Activated CD8-positive, alpha-beta memory T cell treated with anti-CD3 and anti-CD28 coated beads, Interleukin-2, amount 50 U/mL, for 24 hours (primary cell): ENCODE data around the gene KLF9.
"Not testable (repeated sequence)": the region's sequence is repeated elsewhere in the genome, so short reads cannot be mapped to it uniquely, and the experiment has no call there.

Experiments used
- DNase-seq: peaks from one replicate; pipeline ENCODE4 v3.0.0-alpha.2; 2020; ENCODE audit errors: extremely low read depth

The KLF9 gene

DNA sequence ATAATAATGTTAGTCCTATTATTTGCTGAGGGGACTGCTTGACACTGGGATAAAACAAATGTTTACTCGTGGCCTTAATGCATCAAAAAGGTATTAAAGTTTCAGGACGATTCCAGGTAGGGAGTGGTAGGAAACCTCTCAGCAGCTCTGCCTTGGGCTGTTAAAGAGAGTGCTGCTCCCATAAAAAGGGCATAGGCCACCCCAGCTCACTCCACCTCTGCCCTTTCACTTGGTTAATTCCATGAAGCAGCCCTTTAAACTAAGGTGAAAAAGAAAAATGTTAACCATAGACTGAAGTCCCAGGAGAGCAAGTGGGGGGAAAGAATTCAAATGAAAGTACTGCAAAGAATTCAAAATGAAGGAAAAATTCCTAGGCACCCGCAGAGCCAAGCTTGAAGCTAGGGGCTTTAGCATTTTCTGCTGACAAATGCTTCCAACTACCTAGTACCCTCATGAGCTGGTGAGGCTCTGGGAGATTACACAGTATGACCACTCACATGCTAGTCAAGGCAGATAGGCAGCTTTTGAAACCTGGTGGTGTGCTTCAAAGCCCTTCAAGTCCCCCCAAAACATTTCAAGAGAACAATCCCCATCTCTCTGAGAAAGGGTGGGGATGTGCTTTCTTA, 8.5 kb downstream of the KLF9 start:
- no peak for DNase-seq

DNA sequence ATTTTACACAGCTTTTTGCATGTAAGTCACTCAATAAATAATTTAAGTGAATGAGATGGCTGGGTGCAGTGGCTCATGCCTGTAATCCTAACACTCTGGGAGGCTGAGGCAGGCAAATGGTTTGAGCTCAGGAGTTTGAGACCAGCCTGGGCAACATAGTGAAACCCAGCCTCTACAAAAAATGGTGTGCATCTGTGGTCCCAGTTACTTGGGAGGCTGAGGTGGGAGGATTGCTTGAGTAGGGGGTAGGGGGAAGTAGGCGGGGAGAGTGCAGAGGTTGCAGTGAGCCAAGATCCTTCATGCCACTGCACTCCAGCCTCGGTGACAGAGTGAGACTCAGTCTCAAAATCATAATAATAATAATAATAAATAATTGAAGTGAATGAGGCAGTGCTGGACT, 10.2 kb downstream of the KLF9 start:
- no peak for DNase-seq

DNA sequence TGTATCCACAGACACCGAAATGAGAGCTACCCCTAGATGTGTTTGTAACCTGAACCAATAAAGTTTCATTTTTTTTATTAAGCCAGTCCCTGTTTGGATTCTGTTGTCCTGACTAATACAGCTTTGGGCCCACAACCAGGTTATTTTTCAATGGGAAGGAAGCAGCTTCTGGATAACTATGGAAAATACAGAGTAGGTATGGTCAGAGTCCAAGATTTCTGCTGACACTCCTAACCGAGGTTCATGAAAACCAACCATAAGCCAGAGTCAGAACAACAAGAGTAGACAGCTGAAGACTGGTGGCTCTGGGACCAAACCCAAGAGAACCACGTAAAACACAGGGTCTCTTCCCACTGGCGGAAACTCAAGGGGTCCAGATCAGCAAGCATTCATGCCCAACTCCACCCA, 10.8 kb downstream of the KLF9 start:
- DNase-seq, result no peak

DNA sequence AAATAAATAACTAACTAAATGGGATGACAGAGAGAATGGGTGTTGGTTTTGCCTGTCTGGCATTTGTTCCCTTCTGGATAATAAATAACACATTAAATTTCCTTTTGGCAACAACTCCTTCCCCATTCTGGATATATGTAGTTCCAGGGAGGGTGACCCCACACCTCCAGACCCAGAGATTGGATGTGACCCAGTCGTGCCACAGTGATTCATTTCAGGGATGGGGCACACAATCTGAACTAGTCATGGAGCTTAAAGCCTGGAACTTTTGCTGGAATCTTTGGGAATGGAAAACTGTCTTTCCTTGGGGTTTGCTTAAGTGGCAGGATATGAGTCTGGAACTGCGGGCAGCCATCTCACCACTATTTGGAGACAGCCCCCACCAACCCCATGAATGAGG, 11.3 kb downstream of the KLF9 start:
- DNase-seq, result no peak

DNA sequence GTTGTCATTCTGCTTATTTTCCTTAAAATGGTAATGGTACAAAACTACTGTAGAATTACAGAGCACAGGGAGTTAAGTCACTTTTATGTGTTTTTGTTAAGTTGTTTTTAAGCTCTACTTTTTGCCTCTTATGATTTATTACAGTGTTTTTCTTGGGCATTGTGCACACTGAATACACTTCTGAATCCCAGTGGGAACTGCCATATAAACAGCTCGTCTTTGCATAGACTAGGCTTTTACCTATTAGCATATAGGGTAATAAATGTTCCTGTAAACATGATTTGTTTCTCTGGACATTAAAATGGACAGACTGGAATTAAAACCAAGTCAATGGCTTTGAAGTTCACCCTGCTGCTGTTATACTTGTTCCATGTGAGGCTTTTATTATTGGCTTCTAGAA, 12.2 kb downstream of the KLF9 start:
- no peak for DNase-seq

DNA sequence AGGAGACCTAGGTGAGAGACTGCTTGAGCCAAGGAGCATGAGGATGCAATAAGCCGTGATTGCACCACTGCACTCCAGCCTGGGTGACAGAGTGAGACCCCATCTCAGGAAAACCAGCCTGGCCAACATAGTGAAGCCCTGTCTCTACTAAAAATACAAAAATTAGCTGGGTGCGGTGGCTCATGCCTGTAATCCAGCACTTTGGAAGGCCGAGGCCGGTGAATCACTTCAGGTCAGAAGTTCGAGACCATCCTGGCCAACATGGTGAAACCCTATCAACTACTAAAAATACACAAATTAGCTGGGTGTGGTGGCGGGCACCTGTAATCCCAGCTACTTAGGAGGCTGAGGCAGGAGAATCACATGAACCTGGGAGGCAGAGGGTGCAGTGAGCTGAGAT, 13.2 kb downstream of the KLF9 start:
- not testable (repeated sequence) for DNase-seq

DNA sequence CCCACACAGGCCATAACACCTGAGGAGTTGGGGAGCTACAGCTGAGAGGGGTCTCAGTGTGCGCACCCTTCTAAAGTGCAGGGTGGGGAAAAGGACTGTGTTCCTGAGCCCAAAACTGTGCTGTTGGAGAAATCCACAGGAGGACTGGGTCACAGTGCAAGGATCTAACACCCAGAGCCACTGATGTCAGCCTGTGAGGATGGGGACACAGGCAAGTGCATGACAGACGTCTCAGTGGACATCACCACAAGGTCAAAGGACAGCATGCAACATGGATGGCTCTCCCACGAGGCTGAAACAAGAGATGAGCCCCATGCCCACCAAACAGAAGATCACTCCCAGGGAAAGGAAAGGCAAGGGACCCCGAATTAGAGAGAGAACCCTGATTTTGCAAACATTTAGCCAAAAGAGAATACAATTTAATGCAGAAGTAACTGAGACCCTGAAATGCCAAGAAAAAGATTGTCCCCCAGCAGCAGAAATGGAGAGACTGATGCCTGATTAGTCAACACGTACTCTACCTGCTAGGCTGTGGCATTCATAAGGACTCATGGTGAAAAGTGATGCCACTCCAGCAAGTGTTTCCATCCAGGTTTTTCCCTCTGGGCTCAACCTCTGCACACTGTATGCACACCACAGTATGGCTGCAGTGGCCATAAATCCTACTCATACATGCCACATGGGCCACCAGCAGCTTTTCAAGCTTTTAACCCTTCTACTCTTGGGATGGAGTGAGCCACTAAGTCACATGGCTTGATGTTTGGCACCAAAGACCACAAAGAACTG, 14.2 kb downstream of the KLF9 start:
- DNase-seq, result no peak

DNA sequence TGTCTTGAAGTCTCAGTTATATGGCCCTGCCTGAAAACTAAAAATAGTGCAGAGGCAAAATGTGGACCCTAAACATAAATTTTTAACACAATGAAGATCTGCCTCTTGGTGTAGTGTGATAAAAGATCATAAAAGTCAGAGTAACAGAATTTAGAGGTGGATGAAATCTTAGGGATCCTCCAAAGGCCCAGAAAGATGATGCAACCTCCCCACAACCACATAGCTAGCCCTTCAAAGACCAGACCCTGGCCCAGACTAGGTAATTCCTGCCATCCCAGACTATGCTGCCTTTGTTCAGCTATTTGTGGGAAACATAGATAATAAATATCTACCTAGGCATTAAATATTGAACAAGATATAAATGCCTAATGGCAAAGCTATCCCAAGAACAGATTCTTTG, 15.3 kb downstream of the KLF9 start:
- DNase-seq, result no peak

DNA sequence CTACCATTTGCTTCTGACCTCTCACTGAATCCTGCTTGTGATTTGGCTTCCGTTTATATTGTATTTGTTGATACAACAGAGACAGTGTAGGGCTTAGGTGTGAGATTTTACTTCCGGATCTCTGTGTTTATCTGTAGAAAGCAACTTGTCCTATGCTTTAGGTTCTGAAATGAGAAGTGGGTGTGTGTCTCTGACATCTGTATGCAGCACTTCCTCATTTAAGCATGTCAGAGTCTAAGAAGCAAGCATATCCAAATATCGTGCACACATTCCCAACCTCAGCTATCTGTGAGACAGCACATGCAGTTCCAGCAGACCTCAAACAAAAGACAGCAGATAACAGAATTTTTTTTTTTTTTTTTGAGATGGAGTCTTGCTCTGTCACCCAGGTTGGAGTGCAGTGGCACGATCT, 16.3 kb downstream of the KLF9 start:
- DNase-seq, result no peak

DNA sequence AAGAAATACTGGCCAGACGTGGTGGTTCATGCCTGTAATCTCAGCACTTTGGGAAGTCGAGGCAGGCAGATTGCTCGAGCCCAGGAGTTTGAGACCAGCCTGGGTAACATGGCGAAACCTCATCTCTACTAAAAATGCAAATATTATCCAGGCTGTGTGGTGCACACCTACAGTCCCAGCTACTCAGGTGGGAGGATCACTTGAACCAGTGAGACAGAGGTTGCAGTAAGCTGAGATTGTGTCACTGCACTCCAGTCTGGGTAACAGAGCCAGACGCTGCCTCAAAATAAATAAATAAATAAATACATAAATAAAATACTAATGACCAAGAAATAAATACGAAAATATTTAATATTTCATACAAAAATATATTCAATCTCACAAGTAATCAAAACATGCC, 18.8 kb downstream of the KLF9 start:
- no peak for DNase-seq

DNA sequence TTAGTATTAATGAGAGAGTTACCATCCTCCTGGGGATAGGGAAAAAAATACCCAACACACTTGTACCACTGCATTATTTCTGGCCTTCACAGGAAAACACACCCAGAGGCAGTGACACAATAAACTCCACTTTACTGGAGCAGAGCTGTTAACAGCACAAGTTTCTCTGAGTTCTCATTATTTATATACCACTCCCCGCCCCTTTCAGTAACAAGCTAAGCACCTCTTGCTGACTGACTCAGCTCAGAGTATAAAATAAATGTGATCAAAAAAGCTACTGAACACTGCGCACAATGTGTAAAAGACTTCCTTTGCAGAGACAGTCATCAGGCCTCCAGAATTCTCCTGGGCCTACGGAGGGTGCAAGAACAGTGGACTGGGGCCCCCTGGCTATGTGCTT, 21.6 kb downstream of the KLF9 start:
- DNase-seq, result no peak

DNA sequence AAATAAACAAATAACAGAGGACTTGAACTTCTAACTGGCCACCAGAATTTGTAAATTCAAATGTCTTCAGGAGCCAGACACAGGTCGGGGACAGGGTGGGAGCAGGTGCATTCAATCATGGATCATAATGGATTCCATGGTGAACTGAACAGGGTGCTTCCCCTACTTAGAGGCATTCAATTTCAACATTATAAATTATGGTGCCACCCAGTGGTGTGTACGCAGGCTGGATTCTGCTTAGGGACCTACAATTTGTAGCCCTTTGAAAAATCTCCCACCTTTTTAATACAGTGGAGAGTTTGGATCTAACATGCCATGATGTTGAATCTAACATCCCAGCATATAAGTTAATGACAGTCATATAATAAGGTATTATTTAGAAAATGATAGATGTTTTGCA, 22.3 kb downstream of the KLF9 start:
- DNase-seq, result no peak

DNA sequence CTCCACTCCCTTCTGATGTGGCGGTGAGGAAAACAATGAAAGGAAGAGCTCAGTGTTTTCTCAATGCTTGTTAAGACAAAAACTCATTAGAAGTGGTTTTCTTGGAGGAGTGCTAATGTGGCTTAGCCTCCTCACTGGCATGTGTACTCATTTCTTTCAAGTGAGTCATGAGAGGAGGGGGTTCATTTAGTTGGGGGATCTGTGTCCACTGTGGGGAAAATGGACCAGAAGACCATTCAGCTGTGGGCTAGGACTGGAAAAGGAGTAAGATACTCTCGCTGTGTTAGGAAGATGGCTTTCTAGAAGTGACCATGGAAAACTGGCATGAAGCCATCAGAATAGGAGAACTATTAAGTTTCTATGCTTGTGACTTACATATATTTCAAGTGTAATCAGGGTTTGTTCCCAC, 23.5 kb downstream of the KLF9 start:
- no peak for DNase-seq

DNA sequence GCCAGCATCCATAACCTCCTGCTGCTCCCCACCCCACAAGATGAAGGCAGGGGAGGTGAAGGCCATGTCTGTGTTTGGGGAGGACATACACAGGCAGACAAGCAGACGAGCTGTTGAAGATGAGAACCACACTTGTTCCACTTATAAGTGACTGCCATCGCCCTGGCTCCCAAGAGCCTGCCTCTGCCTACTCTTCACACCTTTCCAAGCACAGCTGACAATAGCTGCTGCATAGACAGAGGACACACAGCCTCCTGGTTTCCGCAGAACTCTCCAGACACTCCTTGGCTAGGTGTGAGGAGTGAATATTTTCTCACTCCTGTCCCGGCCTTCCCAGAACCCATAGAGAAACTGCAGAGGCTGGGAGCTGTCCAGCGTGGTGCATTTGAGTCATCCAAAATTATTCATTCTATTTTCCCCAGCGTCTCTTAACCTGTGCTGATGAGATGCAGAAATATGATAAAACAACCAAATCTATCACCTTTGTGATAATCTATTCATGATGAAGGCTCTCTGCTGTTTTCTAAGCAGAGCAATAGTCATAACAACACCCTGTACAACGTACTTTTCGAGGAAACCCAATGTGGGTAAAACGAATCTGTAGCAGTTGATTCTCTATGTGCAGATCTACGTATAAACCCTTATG, 24.7 kb downstream of the KLF9 start:
- no peak for DNase-seq

DNA sequence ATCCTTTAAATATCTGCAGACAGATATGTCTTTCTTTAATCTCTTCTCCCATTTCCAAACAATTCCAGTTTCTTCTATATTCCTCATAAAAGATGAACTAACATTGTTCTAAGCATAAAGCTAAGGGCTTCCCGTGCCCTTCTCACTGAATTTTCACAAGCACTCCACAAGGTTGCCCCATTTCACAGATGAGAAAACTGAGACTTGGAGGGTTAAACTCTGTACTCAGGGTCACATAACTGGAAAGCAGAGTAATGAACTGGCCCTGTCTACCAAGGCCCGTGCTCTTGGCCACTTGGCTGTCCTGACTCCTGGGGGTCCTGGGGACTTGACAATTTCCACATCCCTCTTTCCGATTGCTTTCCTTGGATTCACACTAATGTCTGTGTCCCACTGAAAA, 25.3 kb downstream of the KLF9 start:
- DNase-seq, result no peak

DNA sequence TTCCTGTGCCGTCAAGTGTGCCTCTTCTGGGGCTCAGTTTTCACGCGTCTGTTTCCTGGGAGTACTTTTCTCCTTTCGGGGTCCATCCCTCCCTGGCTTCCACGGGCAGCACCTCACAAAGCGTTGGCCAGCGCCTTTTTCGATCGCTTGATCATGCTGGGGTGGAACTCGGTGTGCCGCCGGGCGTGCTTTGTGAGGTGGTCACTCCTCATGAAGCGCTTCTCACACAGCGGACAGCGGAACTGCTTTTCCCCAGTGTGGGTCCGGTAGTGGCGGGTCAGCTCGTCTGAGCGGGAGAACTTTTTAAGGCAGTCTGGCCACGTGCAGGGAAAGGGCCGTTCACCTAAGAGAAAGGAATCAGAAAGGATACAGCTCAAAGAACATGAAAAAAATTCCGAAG, 26.8 kb downstream of the KLF9 start:
- DNase-seq, result no peak

DNA sequence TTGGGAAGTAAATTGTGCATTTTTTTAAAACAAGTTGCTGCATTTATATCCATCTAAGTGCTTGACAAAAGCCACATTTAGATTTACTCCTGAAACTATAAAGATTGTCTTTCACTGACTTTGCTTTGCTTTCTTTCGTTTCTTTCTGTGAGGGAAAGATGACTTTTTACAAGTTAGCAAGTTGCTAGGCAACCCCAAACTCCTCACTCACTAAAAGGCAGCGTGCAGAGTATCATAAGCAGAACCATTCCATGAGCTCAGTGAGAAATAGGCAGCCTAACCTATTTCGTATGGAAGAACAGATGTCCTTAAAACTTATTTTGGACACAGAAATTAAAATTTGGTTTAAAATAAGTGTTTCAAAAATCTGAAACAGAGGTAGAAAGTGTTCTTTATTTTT, 29.0 kb downstream of the KLF9 start:
- no peak for DNase-seq

DNA sequence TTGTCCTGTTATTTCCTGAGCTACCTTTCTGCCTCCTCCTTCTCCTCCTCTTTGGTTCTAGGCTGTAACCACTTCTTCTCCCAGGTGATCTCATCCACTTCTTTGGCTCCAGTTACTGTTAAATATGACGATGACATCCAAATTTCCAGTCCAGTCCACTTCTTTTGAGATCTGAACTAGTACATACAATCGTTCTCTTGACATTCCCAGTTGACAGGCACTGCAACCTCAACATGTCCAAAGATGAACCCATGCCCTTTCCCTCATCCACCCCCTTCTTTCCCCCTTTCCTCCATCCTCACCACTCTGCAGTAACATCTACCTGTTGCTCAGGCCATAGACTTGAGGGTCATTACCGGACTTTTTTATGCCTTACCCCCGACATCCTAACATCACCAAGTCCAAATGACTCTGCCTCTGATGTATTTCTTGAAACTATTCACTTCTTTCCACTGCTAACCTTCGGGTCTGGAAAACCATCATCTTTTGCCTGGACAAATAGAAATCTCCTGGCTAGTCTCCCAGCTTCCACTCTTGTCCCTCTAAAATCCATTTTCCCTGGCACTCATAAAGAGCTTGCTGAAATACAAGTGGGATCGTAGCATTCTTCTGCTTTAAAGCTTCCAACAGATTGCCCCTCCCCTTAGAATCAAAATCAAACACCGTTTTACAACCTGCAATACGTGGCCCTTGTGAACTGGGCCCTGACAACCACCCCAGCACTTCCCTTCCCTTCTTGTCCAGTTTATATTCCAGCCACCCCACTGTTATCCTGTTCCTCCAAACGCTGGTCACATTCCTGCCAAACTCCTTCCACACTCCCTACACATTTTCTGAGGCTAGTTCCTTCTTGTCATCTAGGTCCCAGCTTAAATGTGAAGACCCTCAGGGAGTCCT, 31.5 kb downstream of the KLF9 start:
- DNase-seq, result no peak

DNA sequence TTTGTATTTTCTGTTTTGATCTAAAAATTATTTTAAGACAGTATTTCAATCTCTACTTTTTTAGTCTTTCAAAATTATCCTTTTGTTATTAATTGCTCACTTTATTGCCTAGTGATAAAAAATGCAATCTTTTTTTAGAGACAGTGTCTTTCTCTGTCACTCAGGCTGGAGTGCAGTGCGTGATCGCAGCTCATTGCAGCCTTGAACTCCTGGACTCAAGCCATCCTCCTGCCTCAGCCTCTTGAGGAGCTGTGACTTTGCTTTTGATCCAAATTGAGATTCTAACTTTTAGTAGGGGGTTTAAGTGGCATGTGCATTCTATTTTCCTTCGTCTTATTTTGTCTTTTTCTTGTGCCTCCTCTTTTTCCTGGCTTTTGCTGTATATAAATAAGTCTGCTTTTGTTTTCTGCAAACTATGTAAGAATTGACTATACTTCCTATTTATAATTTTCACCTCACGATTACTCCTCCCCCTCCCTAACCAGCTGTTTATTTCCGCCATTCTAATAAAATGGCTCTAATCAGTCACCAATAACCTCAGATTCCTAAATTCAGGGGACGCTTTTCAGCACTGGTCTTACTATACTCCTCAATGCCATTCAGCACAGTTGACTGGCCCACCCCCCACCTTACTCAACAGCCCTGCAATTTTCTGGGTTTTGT, 32.3 kb downstream of the KLF9 start:
- no peak for DNase-seq

DNA sequence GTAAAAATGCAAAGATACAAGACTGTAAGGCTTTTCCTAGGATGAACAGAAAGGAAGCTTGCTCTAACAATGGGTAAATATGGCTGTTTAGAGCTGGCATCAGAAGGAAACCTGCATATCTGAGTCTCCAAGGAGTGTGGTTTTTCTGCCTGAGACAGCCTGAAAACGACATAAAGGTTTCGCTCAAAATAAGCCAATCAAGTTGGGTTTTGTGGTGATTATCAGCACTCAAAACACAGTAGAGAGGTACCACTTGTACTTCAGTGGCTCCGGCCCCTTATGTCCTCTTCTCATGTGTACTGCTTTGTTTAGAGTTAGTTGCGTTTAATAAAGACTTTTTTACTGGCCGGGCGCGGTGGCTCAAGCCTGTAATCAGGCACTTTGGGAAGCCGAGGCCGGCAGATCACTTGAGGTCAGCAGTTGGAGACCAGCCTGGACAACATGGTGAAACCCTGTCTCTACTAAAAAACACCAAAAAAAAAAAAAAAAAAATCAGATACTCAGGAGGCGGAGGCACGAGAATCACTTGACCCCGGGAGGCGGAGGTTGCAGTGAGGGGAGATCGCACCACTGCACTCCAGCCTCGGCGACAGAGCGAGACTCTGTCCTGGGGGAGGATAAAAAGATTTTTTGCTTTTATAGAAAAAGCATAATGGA, 39.4 kb downstream of the KLF9 start:
- DNase-seq, result no peak

DNA sequence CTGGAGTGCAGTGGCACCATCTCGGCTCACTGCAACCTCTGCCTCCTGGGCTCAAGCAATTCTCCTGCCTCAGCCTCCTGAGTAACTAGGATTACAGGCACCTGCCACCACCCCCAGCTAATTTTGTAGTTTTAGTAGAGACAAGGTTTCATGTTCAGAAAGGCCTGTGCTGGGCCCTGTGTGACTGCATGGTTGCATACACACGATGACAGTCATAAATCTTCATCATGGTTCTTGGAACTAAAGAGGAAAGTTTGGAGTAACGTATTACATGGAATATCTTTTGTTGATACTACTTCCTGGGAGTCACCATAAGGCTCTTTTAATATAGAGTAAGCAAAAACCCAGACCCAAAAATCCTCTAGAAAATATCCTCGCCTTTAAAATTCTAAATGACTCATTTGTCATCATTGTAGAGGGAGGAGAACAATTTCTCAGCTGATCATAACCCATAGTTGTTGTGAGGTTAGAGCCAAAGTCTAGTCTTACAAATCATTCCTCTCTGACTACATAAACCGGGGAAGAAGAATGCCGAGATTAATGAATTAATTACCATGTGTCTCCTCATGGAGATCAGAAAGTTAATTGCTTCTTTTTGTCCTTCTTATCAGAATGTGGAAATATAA, 47.0 kb downstream of the KLF9 start:
- no peak for DNase-seq
